Measurements from ENCODE around the gene ST3GAL5. TPM values are rescaled to one million over a fixed set of nuclear protein-coding genes. Genes with fewer than 3 reads are reported as not detected.

Gene ST3GAL5
- total RNA-seq (ENCODE audit: low replicate concordance), result 12.9 and 16.7 TPM in 2 replicates
- long read RNA-seq, full-length matches to known transcripts, result 17 of 20 reads
- long read RNA-seq, partial matches to known transcripts, result 0 of 20 reads
- long read RNA-seq, other reads (novel, unspliced or antisense), result 3 of 20 reads

DNA sequence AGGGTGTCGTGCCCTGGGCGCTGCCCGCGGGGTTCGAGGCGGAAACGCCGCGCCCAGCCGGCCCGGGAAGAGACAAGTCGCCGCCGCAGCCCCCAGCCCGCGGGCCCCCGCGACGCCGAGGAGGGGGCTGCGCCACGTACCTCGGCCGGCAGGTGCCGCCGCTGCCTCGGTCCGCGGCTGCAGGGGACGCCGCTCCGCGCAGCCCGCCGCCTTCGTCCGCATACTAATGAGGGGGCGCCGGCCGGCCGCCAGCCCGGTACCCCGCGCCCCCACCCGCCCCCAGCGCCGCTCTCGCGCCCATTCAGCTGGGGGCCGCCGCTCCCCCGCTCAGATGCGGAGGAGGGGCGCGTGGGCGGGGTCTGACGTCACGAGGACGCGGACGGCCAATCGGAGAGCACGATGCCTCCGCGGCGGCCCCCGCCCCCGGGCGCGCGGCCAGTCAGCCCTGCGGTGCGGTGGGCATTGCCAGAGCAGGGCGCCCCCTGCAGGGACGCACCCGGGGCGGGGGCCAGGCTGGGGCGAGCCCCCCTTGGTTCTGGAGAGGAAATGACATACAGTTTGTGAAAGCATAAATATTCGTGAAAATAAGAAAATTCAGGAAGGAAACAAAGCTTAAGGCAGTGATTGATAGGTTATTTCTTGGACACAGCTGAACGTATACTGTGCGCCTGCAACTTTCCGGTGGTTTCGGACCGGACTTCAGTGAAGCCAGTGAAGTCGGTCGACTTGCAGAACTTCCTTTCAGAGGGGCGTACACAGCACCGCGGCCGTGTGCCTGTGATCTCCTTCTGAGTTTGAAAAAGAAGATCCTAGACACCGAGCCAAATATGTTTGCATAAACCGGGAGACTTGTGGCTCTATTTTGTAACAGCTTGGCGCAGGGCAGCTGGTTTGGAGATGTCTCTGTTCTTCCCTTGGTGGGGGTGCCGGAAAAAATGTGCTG lies at the start of gene ST3GAL5:
Gene ST3GAL5 (minus strand): TSS at position 307 of the 943 bp plus-strand sequence. CDS start 85 bp downstream, at position 222.
- TF ChIP-seq, protein P1, sequence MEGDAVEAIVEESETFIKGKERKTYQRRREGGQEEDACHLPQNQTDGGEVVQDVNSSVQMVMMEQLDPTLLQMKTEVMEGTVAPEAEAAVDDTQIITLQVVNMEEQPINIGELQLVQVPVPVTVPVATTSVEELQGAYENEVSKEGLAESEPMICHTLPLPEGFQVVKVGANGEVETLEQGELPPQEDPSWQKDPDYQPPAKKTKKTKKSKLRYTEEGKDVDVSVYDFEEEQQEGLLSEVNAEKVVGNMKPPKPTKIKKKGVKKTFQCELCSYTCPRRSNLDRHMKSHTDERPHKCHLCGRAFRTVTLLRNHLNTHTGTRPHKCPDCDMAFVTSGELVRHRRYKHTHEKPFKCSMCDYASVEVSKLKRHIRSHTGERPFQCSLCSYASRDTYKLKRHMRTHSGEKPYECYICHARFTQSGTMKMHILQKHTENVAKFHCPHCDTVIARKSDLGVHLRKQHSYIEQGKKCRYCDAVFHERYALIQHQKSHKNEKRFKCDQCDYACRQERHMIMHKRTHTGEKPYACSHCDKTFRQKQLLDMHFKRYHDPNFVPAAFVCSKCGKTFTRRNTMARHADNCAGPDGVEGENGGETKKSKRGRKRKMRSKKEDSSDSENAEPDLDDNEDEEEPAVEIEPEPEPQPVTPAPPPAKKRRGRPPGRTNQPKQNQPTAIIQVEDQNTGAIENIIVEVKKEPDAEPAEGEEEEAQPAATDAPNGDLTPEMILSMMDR (conservative IDR thresholded peaks at IDR 0.05), result peak; percentile 83
- H3K27ac Mint-ChIP-seq, result peak within 1 kb of the TSS; percentile 91
- H3K36me3 Mint-ChIP-seq, result no peaks in the 10 kb centered on the region
- no peaks in the 10 kb centered on the region for H3K27me3 Mint-ChIP-seq
- peak; percentile 93 for DNase-seq (ENCODE audit: extremely low spot score, unreplicated experiment)
- H3K4me1 Mint-ChIP-seq (ENCODE audit: unreplicated experiment), result peaks cover 44% of the 10 kb centered on the region
- no peaks in the 10 kb centered on the region for H3K9me3 Mint-ChIP-seq
- H3K4me3 Mint-ChIP-seq, result peak within 1 kb of the TSS; percentile 97

DNA sequence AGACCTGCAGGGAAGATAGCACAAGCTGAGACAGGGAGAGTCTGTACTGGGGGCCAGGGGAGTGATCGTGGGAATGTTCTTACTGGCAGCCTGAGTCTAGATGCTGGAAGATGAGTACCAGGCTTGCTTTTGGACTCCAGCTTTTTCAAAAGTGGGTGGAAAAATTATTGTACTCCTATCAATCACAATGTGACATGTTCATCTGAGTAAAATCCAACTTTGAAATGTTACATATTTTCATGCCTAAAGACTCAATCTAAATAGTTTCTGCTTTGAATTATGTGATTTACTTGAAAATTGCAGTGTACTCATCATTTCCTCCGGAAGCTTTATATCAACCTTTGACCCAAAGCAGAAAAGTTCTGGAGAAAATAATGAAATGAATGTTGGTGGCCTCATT lies 49.7 kb upstream of the ST3GAL5 start:
- DNase-seq (ENCODE audit: extremely low spot score, unreplicated experiment), result no peak
- Mint-ChIP-seq H3K27ac (peak overlapping the region; percentile 30), H3K36me3 (no peaks in the 10 kb centered on the region), H3K4me1 (ENCODE audit: unreplicated experiment) (peaks cover 29% of the 10 kb centered on the region), H3K27me3 (no peaks in the 10 kb centered on the region), H3K4me3 (peak overlapping the region; percentile 56), H3K9me3 (peaks cover 6% of the 10 kb centered on the region)
- TF ChIP-seq, protein P1 (conservative IDR thresholded peaks at IDR 0.05), result no peak

DNA sequence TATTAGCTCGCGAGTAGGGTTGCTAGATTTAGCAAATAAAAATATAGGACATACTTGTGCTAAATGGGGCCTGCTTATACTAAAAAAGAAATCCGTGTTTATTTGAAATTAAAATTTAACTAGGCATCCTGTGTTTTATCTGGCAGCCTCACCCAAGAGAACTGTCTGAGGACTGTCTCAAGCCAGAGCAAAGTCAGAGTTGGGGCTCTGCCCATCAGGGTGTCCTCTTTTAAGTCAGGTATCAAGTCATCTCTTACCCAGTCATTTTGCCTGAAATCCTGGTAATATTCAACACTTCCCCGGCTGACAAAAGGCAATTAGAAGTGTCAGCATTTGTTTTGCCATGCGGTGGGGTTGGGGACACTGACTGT lies 48.3 kb upstream of the ST3GAL5 start:
- Mint-ChIP-seq H3K4me3 (no peak overlapping the region), H3K27ac (no peak overlapping the region), H3K9me3 (no peaks in the 10 kb centered on the region), H3K27me3 (no peaks in the 10 kb centered on the region), H3K4me1 (ENCODE audit: unreplicated experiment) (peaks cover 29% of the 10 kb centered on the region), H3K36me3 (no peaks in the 10 kb centered on the region)
- TF ChIP-seq, protein P1 (conservative IDR thresholded peaks at IDR 0.05), result no peak
- DNase-seq (ENCODE audit: extremely low spot score, unreplicated experiment), result no peak

DNA sequence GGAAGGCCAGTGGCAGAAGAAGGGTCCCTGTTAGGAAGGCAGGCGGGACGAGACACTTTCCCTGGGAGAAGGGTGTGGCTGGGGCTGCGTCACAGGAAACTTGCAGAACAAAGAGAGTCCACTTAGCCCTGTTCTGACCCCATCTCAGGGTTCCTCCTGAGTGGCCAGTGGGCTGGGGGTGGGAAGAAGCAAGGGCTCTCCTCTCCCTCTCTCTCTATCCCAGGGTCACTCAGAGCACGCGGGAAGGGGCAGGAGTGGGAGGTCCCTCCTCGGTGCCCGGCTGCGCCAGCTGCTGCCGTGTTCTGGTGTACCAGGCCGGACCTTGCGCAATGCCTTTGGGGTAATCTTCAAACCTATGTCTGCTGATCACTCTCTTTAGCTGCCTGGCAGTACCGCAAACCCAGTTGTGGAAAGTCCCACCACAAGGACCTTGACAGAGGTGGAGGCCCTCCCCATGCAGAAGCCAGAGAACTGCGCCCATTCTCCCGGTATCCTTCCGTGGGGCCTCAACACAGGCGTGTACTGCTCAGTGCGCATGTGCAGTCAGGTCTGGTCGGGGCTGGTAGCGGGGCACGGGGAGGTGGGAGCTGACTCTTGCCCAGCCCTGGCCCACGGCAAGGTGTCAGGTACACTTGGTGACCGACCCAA lies 47.8 kb upstream of the ST3GAL5 start:
- H3K36me3 Mint-ChIP-seq, result no peaks in the 10 kb centered on the region
- no peaks in the 10 kb centered on the region for H3K27me3 Mint-ChIP-seq
- TF ChIP-seq, protein P1 (conservative IDR thresholded peaks at IDR 0.05), result no peak
- H3K9me3 Mint-ChIP-seq, result no peaks in the 10 kb centered on the region
- peaks cover 29% of the 10 kb centered on the region for H3K4me1 Mint-ChIP-seq (ENCODE audit: unreplicated experiment)
- peak overlapping the region; percentile 5 for H3K4me3 Mint-ChIP-seq
- DNase-seq (ENCODE audit: extremely low spot score, unreplicated experiment), result no peak
- peak overlapping the region; percentile 76 for H3K27ac Mint-ChIP-seq

DNA sequence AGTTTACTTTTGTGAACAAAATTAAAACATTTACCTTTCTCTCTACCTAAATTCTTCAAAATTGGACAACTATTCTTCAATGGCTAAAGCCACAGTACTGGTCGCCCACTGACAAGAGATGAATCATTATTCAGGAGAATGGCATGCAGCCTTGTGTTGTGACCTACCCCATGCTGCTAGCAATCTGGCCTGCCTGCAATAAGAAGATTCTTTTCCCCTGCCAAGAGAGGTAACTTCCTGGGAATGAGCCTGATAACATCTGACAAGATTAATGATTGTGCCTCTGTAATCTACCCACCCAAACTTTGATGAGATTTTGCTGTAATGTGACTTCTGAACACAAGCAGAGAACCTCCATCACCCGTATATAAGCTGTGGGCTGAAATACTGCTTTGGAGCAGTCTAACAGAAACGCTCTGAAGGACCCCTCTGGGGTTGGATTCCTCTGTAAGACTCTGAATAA lies 47.0 kb upstream of the ST3GAL5 start:
- no peaks in the 10 kb centered on the region for H3K9me3 Mint-ChIP-seq
- peak overlapping the region; percentile 5 for H3K4me3 Mint-ChIP-seq
- no peaks in the 10 kb centered on the region for H3K27me3 Mint-ChIP-seq
- peak overlapping the region; percentile 76 for H3K27ac Mint-ChIP-seq
- no peaks in the 10 kb centered on the region for H3K36me3 Mint-ChIP-seq
- no peak for DNase-seq (ENCODE audit: extremely low spot score, unreplicated experiment)
- TF ChIP-seq, protein P1 (conservative IDR thresholded peaks at IDR 0.05), result no peak
- peaks cover 30% of the 10 kb centered on the region for H3K4me1 Mint-ChIP-seq (ENCODE audit: unreplicated experiment)

Data from type B pancreatic cell (in vitro differentiated cells).